Neural progenitor cell (in vitro differentiated cells): ENCODE data around the gene NDUFA12. TPM values are rescaled to one million over a fixed set of nuclear protein-coding genes. Genes with fewer than 3 reads are reported as not detected.

Experiments
- DNase-seq: peaks from one replicate; pipeline ENCODE4 v3.0.0-alpha.2; 2016; ENCODE audit warnings: low spot score
- H2AFZ ChIP-seq: fragments of 200-600 bp; sonication (generic); replicated peaks from 2 replicates; pipeline ENCODE4 v1.6.1; 2016; ENCODE audit warnings: antibody characterized with exemption
- H3F3A ChIP-seq: fragments of 200-600 bp; sonication (generic); 2 replicates; pipeline ENCODE4 v1.6.1; 2016; ENCODE audit warnings: antibody characterized with exemption, low read depth
- H3K27ac ChIP-seq: fragments of 200-600 bp; sonication (generic); 2 replicates; pipeline ENCODE4 v1.5.1; 2016; ENCODE audit warnings: mild to moderate bottlenecking
- H3K27me3 ChIP-seq: fragments of 200-600 bp; sonication (generic); 2 replicates; pipeline ENCODE4 v1.6.1; 2016; ENCODE audit warnings: mild to moderate bottlenecking, moderate library complexity
- H3K36me3 ChIP-seq: fragments of 200-600 bp; sonication (generic); 2 replicates; pipeline ENCODE4 v1.5.1; 2016
- H3K4me1 ChIP-seq: fragments of 200-600 bp; sonication (generic); 2 replicates; pipeline ENCODE4 v1.6.1; 2016; ENCODE audit warnings: mixed run types
- H3K4me2 ChIP-seq: fragments of 200-600 bp; sonication (generic); 2 replicates; pipeline ENCODE4 v1.6.1; 2016
- H3K4me3 ChIP-seq: fragments of 200-600 bp; sonication (generic); 2 replicates; pipeline ENCODE4 v1.5.1; 2016
- H3K79me2 ChIP-seq: fragments of 200-600 bp; sonication (generic); 2 replicates; pipeline ENCODE4 v1.6.1; 2016; ENCODE audit warnings: low read depth
- H3K9ac ChIP-seq: fragments of 200-600 bp; sonication (generic); 2 replicates; pipeline ENCODE4 v1.6.1; 2016
- H3K9me3 ChIP-seq: fragments of 200-600 bp; sonication (generic); 2 replicates; pipeline ENCODE4 v1.5.1; 2016; ENCODE audit warnings: low read depth
- H4K20me1 ChIP-seq: fragments of 200-600 bp; sonication (generic); 2 replicates; pipeline ENCODE4 v1.6.1; 2016; ENCODE audit warnings: low read depth
- H3K27ac Mint-ChIP-seq: 3 replicates; pipeline ENCODE4 v1.8.0; 2021; ENCODE audit warnings: mixed read lengths
- H3K27me3 Mint-ChIP-seq: 2 replicates; pipeline ENCODE4 v1.8.0; 2022; ENCODE audit warnings: low read depth, mild to moderate bottlenecking, inconsistent platforms, moderate library complexity, mixed read lengths; ENCODE audit not compliant: insufficient read depth
- H3K36me3 Mint-ChIP-seq: 3 replicates; pipeline ENCODE4 v1.8.0; 2021; ENCODE audit warnings: mixed read lengths
- H3K4me1 Mint-ChIP-seq: 3 replicates; pipeline ENCODE4 v1.8.0; 2021; ENCODE audit warnings: mixed read lengths
- H3K4me3 Mint-ChIP-seq: 3 replicates; pipeline ENCODE4 v1.8.0; 2021; ENCODE audit warnings: mild to moderate bottlenecking, moderate library complexity, mixed read lengths
- H3K9me3 Mint-ChIP-seq: 3 replicates; pipeline ENCODE4 v1.8.0; 2020; ENCODE audit warnings: mixed read lengths
- CTCF ChIP-seq: fragments of 200-600 bp; sonication (generic); IDR thresholded peaks from 2 replicates; pipeline ENCODE4 v1.5.1; 2017; ENCODE audit warnings: antibody characterized with exemption, mild to moderate bottlenecking
- EZH2 ChIP-seq: fragments of 200-600 bp; sonication (generic); IDR thresholded peaks from 2 replicates; pipeline ENCODE4 v1.6.1; 2017; ENCODE audit warnings: antibody characterized with exemption, mild to moderate bottlenecking, moderate library complexity
- EZH2phosphoT487 ChIP-seq: fragments of 200-600 bp; sonication (generic); IDR thresholded peaks from 2 replicates; pipeline ENCODE4 v1.6.1; 2017; ENCODE audit warnings: antibody characterized with exemption
- total RNA-seq: library from RNA; depleted of rRNA; stranded (reverse); fragments of >200 nt; gene quantifications from 2 replicates; pipeline ENCODE4 v1.2.3, GENCODE V29; 2015; ENCODE audit warnings: low replicate concordance

NDUFA12 gene
- total RNA-seq, 1 donor from 2014 or later, result 170 TPM

DNA sequence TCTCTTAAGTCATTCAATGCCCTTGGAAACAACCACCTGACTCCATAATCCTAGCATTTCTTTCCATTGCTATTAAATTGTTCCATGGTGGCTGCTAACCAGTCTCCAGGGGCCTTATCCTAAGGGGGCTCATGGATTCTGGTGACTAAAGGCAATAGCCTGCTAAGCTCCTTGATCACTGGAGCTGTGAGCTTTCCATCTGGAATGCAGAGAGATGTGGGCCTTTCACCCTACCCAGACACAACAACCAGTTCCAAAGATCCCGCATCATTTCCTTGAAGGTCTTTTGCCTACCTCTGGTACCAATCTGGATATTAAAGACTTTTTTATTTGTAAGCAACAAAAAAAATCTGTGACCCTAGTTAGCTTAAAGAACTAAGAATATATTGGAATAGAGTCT is 32.9 kb downstream of the NDUFA12 start:
- H3K27ac Mint-ChIP-seq, result no peak overlapping the region
- Histone ChIP-seq H3K4me1 (no peaks in the 10 kb centered on the region), H3K36me3 (no peaks in the 10 kb centered on the region), H3K4me2 (no peak overlapping the region), H3K27me3 (no peaks in the 10 kb centered on the region), H2AFZ (no peak overlapping the region), H3K9me3 (no peaks in the 10 kb centered on the region), H3F3A (no peaks in the 10 kb centered on the region), H3K27ac (no peak overlapping the region), H3K79me2 (no peaks in the 10 kb centered on the region), H4K20me1 (no peaks in the 10 kb centered on the region), H3K9ac (no peak overlapping the region), H3K4me3 (no peak overlapping the region)
- peaks cover under 1% of the 10 kb centered on the region for H3K27me3 Mint-ChIP-seq
- TF ChIP-seq CTCF, result no peak
- no peak for TF ChIP-seq EZH2phosphoT487
- TF ChIP-seq EZH2, result no peak
- no peaks in the 10 kb centered on the region for H3K9me3 Mint-ChIP-seq
- no peak for DNase-seq
- H3K36me3 Mint-ChIP-seq, result peaks cover 12% of the 10 kb centered on the region
- H3K4me3 Mint-ChIP-seq, result no peak overlapping the region
- H3K4me1 Mint-ChIP-seq, result peaks cover 8% of the 10 kb centered on the region

GRCh38 chr12:94969424-94969823 is 34.1 kb downstream of the NDUFA12 start:
- H3K27me3 ChIP-seq, result no peaks in the 10 kb centered on the region
- Mint-ChIP-seq H3K27me3 (peaks cover 3% of the 10 kb centered on the region), H3K27ac (no peak overlapping the region)

DNA sequence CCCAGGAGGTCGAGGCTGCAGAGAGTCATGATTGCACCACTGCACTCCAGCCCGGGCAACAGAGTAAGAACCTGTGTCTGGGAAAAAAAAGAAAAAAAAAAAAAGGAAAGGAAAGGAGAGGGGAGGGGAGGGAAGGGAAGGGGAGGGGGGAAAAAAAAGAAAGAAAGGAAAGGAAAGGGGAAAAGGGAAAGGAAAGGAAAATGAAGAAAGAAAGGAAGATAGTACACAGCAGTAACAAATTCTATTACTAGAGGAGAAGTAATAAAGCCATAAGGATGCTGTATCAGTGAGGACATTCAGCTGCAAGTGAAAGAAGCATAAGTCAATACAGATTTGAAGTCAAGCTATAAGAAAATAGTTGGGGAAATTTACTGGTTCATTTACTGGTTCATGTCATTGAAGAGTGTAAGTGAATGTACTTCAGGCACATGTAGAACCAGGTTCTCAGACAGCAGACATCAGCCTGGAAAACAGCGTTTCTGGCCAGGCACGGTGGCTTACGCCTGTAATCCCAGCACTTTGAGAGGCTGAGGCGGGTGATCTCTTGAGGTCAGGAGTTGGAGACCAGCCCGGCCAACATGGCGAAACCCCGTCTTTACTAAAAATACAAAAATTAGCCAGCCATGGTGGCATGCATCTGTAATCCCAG is 37.4 kb downstream of the NDUFA12 start:
- no peaks in the 10 kb centered on the region for H3K4me1 ChIP-seq
- no peaks in the 10 kb centered on the region for H3F3A ChIP-seq
- Mint-ChIP-seq H3K4me1 (peaks cover 10% of the 10 kb centered on the region), H3K27ac (no peak overlapping the region), H3K4me3 (no peak overlapping the region), H3K36me3 (peaks cover 5% of the 10 kb centered on the region), H3K27me3 (peaks cover 3% of the 10 kb centered on the region), H3K9me3 (no peaks in the 10 kb centered on the region)
- H3K9me3 ChIP-seq, result no peaks in the 10 kb centered on the region
- no peaks in the 10 kb centered on the region for H3K36me3 ChIP-seq
- H3K4me2 ChIP-seq, result no peak overlapping the region
- no peaks in the 10 kb centered on the region for H4K20me1 ChIP-seq
- no peak overlapping the region for H2AFZ ChIP-seq
- no peak overlapping the region for H3K27ac ChIP-seq
- TF ChIP-seq CTCF (no peak), EZH2phosphoT487 (no peak), EZH2 (no peak)
- no peak for DNase-seq
- H3K27me3 ChIP-seq, result no peaks in the 10 kb centered on the region
- no peak overlapping the region for H3K9ac ChIP-seq
- no peaks in the 10 kb centered on the region for H3K79me2 ChIP-seq
- no peak overlapping the region for H3K4me3 ChIP-seq

More at GRCh38 chr12:94969424-94969823, 34.1 kb downstream of the NDUFA12 start:
- Mint-ChIP-seq H3K4me3 (no peak overlapping the region), H3K9me3 (no peaks in the 10 kb centered on the region), H3K36me3 (peaks cover 10% of the 10 kb centered on the region), H3K4me1 (peaks cover 8% of the 10 kb centered on the region)
- Histone ChIP-seq H3K9me3 (no peaks in the 10 kb centered on the region), H3K36me3 (no peaks in the 10 kb centered on the region), H3K9ac (no peak overlapping the region), H3F3A (no peaks in the 10 kb centered on the region), H3K79me2 (no peaks in the 10 kb centered on the region), H3K4me1 (no peaks in the 10 kb centered on the region), H3K27ac (no peak overlapping the region), H3K4me3 (no peak overlapping the region), H4K20me1 (no peaks in the 10 kb centered on the region), H2AFZ (no peak overlapping the region), H3K4me2 (no peak overlapping the region)
- no peak for DNase-seq
- no peak for TF ChIP-seq CTCF
- TF ChIP-seq EZH2, result no peak
